NCI-H1417 (cell line): ENCODE data around the gene HOXA3.

Experiments
- DNase-seq, 3 experiments: peaks; one replicate each; lab custom pipeline; 2025; lab: John Stamatoyannopoulos, UW

The HOXA3 gene

GRCh38 chr7:27151931-27152815 is at the start of gene HOXA3:
Gene HOXA3 (minus strand): TSS chr7:27152583. CDS start chr7:27110640, 41,943 bp downstream.
- DNase-seq: peak in 2 of 3 experiments; percentile 51 to 70

DNA sequence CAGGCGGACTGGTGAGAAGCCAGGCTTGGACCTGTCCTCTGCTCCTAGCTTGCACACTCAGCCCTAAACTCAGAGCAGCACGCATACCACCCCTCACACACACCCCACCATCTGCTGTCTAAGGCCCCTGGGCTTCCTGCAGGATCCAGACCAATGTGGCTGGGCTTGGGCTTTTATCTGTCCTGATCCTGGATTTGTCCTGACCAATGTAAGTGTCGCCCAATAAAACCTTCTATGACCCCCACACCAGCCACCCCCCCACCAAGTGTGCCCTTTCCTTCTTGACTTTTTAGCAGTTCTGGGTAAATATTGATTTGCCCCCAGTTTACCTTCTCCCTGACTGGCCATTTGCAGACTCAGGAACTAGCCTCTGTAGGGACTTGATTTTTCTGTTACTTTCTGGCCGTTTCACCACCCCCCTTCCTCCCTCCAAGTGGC is 49.2 kb upstream of the HOXA3 start:
- no peak for DNase-seq

GRCh38 chr7:27200761-27201579 is 48.6 kb upstream of the HOXA3 start:
- peak in 1 of 3 experiments; percentile 49 for DNase-seq

- peak; percentile 86 to 91 (median 90) for DNase-seq
These were observed 47.7 kb upstream of the HOXA3 start, which contains the start of gene HOXA13 for GRCh38 chr7:27199849-27200760. Gene HOXA13 (minus strand): TSS chr7:27200091. CDS start chr7:27200077, 14 bp downstream.

GRCh38 chr7:27198871-27199801 is 46.8 kb upstream of the HOXA3 start:
- DNase-seq: peak; percentile 35 to 80 (median 78)

GRCh38 chr7:27198138-27198841 is 45.9 kb upstream of the HOXA3 start:
- DNase-seq: peak; percentile 13 to 64 (median 55)

- peak in 1 of 3 experiments; percentile 43 for DNase-seq
These were observed 45.0 kb upstream of the HOXA3 start for GRCh38 chr7:27197137-27198042.

GRCh38 chr7:27196287-27196767 is 43.9 kb upstream of the HOXA3 start:
- DNase-seq: peak; percentile 64 to 93 (median 87)

DNA sequence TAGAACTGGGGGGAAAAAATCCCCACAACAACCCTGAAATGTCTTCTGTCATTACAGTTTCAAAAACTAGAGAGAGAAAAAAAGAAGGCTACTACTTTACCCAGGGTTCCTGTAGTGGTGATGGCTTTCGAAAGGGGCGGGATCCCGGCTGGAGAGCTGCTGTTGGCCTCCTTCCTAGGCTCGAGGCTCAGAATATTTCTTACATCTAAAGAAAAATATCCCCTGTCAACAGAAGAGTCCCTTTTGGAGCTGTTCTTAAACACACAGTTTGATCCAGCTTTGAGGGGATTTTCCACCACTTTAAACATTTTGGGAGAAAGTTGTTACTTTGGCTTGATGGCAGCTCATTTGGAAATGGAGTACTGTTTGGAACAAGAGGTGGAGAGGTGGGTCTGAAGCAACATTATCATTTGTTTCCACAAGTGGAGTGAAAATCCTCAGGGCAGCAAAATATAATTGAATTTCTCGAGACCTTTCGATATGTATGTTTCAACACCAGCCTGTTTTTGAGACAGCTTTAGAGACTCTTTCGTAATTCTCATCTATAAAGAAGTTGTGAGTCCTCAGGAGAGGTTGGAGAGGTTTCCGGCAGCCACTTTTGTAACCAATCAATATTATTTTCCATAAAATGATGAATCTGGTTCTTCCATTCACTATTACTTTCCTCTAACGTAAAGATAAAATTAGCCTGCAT is 42.5 kb upstream of the HOXA3 start:
- no peak for DNase-seq

GRCh38 chr7:27194002-27194352 is 41.6 kb upstream of the HOXA3 start:
- DNase-seq: no peak

GRCh38 chr7:27193335-27194001 is 41.1 kb upstream of the HOXA3 start:
- DNase-seq: no peak

DNA sequence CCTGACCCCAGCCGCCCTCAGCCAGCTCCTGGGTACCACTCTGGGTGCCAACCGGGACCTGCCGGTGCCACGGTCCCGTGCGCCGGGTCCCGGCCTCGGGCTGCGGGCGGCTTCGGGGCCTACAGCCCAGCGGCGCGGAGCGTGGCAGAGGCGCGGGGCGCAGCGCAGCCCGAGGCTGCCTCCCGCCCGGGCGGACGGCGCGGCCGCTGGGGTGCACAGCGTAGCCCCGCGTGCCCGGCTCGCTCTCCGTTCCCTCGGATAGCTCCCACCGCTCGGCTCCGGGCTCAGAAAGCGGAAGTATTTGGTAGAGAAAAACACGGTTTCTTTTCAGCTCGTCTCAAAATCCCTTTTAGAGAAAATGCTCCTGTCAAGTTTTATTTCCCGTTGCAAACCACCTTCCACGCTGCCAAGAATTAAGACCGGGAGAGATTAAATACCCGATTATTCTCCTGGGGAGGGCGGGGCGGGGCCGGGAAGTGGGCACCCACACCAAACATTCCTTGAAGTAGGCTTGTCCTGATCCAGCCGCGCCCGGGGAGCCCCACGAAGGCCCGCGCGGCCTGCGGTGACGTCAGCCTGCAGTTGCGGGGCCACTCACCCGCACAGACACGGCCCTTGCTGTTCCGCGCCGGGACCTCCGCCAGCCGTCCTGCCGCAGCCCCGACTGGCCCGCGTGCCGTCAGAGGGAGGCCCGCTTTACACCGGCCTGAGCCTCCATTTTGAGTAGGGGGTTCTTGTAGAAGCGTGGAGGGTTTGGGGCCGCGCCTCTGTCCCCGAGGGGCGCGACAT is 40.4 kb upstream of the HOXA3 start:
- no peak for DNase-seq

GRCh38 chr7:27191833-27192545 is 39.6 kb upstream of the HOXA3 start:
- no peak for DNase-seq

DNA sequence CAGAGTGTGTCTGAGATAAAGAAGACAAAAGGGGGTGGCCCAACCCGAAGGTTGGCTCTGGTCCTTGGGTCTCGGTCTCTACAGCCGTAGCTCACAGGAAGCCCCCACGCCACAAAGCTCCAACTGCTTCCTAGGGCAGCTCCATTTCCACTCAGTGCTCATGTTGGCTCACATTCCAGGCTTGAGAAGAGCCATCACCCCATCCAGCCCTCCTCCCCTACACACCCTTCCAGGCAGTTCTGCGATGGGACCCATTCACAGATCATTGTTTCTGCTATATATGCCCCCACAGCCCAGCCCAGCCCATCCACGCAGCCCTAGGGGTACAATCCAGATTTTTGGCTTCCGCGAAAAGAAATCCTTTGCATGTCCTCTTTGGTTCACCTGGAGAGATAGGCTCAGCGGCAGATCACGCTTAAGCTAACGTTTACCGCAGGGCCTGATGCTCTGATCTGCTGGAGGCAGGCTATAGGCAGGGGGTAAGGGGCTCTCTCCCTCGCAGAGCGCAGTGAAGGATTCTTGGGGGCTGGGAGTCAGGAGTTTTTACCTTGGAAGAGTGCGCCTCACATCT is 38.9 kb upstream of the HOXA3 start:
- DNase-seq: no peak

DNA sequence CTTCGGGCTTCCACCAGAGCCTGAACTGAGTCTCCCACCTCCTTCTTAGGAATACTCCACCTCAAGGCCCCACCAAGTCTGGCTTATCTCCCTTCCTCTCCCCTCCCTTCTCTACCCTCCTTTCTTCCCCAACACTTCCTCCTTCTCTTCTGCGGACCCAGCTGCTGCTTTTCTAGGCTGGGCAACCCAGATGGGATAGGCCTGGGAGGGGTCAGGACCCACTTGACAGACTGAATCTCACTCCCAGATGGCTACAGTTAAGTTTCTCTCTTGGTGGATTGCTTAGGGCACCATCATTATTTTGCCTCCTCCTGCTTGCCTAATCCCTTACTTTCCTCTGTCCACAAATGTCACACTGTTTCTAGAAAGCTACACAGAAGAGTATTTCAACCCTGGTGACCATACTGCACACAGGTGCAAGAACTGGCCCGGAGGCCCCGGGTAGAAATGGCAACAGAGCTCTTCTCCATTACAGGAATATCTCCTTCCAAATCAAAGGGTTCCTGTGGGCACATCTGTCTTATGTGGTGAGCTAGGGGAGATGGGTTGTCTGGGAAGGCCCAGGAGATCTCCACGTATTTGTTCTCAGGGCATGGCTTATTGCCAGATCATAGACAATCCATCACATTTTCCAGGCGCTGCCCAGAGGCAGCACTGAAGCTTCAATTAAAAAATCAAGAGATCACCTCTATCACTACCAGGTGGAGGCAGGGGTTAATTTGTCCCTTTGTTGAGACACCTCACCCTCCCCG is 37.8 kb upstream of the HOXA3 start:
- DNase-seq: peak in 1 of 3 experiments; percentile 24
